G401 (cell line): ENCODE results near the gene IFT27. TPM values are rescaled to one million over a fixed set of nuclear protein-coding genes. Genes with fewer than 3 reads are reported as not detected.

Source experiments
- DNase-seq: peaks from one replicate; pipeline ENCODE4 v3.0.0-alpha.2; 2015; ENCODE audit warnings: low spot score
- in situ Hi-C: cut with HindIII; loops from 2 replicates; pipeline ENCODE4 v1.10.0; 2016; ENCODE audit warnings: low sequenced_read_pairs, mixed read lengths
- total RNA-seq: library from RNA; depleted of rRNA; stranded (reverse); fragments of >200 nt; shearing (Covaris generic); gene quantifications from 2 replicates; pipeline ENCODE4 v1.2.3, GENCODE V29; 2014

IFT27 gene
- total RNA-seq, 1 experiment from 2014 or later, result 30.3 TPM

GRCh38 chr22:36797911-36798673 lies 22.2 kb upstream of the IFT27 start:
- in situ Hi-C loops, result no loop called here
- DNase-seq, result no peak

- in situ Hi-C loops, result no loop called here
- DNase-seq, result no peak
Observed at GRCh38 chr22:36797374-36797773, 21.5 kb upstream of the IFT27 start.

- in situ Hi-C loops, result no loop called here
- no peak for DNase-seq
Observed at GRCh38 chr22:36796552-36797175, 20.7 kb upstream of the IFT27 start.

DNA sequence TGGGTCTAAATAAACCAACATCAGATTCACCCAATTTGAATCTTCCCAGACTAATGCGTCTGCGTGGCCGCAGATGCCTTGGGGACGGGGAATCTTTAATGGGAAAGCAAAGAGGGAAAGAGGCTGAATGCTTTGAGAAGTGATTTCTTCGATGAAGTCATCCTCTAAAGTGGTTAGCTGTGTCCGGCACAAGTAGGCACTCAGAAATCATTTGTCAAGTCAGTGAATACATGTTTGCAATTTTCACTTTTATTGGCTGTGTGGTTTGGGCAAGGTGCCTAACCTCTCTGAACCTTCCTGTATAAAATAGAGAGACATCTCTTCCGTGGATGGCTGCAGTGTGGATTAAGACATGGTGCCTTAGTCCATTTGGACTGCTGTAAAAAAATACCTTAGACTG lies 19.7 kb upstream of the IFT27 start:
- in situ Hi-C loops, result no loop called here
- DNase-seq, result no peak

GRCh38 chr22:36790648-36791047 lies 14.7 kb upstream of the IFT27 start:
- in situ Hi-C loops, result no loop called here
- no peak for DNase-seq

- no peak for DNase-seq
- in situ Hi-C loops, result no loop called here
Observed at GRCh38 chr22:36787204-36787988, 11.5 kb upstream of the IFT27 start.

GRCh38 chr22:36783743-36784142 lies 7.8 kb upstream of the IFT27 start:
- in situ Hi-C loops, result no loop called here
- DNase-seq, result no peak

DNA sequence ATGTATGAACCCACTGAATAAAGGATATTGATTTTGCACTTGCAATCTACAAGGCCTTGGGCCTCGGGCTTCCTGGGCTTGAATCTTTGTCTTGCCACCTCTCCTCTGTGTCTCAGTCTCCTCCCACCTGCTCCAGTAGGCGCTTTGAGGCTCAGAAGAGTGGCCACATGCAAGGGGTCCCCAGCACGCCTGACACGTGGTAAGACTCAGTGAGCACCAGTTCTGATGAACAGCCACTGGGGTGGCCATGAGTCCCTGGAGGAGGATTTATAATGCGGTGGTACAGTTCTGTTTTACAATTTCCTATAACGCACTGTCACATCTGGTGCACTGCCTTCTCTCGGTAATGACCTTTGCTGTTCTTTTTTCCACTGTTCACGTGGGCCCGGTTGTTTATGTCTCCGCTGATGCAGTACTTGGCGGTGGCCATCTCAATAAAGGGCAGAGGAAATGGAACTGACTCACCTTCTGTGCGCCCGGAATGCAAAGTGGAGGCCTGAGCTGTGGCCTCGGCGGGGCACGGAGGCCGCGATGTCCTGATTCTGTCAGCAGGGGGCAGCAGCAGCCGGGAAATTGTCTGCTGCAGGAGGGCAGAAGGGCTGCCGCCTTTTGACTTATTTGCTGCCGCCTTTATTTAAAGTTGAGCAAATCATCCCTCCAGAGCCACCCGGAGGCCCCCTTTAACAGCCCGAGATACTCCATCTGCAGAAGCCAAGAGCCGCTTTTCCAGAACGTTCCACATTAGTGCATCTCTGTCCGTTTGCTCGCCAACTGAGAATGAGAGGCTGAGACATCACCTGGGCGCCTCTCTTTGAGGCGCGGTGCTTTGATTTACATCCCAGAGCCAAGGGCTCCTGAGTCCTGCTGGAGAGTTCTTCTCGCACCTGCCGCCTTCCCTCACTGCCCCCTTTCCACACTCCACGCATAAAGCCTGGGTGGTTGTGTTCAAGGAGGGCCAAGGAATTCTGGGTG lies 6.0 kb upstream of the IFT27 start:
- in situ Hi-C loops, result no loop called here
- DNase-seq, result peak; percentile 71

- in situ Hi-C loops, result loop anchor here (5.0 kb wide), 1 partner anchor 59 kb away; no protein-coding TSS in a partner anchor
- no peak for DNase-seq
Observed at GRCh38 chr22:36778020-36778419, 2.1 kb upstream of the IFT27 start.

DNA sequence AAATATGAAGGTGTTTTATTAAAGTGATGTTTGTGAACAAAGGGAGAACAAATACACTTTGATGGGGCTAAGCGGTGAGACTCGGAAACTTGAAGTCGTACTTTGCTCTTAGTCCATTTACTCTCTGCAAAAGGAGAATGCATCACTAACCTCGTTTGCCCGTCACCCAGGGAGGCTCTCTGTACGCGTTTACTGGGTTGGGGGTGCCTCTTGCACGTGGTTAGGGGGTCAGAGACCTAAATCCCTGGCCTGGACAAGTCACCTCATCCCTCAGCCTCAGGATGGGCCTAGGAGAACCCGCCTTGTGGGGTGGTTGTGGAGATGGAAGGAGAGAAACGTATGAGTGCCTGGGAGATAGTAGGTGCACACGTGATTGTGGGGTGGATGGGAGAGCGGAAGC lies 803 bp upstream of the IFT27 start:
- in situ Hi-C loops, result loop anchor here (5.0 kb wide), 1 partner anchor 61 kb away; no protein-coding TSS in a partner anchor
- no peak for DNase-seq

- peak; percentile 69 for DNase-seq
- in situ Hi-C loops, result loop anchor here (5.0 kb wide), 1 partner anchor 62 kb away; no protein-coding TSS in a partner anchor
Observed at GRCh38 chr22:36775586-36775963, 344 bp downstream of the IFT27 start.

DNA sequence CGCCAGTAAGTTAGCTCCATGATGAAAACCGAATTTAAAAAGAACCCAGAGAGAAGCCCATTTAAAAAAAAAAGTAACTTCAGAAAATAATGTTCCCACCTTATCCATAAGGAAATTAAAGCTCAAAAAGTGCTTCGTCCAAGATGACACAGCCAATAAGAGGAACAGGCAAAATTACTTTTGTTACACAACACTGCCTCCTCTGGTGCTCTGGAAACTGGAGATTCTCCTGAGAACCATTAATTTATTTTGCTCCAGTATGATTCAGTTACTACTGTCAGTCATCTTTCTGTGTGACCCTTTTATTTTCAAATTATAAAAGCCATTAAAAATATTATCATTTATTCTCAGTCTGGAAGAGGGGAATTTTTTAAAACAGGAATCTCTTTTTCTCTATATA lies 2.0 kb downstream of the IFT27 start:
- in situ Hi-C loops, result no loop called here

GRCh38 chr22:36772451-36772850 lies 3.5 kb downstream of the IFT27 start:
- in situ Hi-C loops, result no loop called here
- no peak for DNase-seq

More for the DNA sequence above, 2.0 kb downstream of the IFT27 start:
- peak; percentile 65 for DNase-seq

- DNase-seq, result no peak
- in situ Hi-C loops, result no loop called here
Observed at GRCh38 chr22:36771356-36772063, 4.4 kb downstream of the IFT27 start.

DNA sequence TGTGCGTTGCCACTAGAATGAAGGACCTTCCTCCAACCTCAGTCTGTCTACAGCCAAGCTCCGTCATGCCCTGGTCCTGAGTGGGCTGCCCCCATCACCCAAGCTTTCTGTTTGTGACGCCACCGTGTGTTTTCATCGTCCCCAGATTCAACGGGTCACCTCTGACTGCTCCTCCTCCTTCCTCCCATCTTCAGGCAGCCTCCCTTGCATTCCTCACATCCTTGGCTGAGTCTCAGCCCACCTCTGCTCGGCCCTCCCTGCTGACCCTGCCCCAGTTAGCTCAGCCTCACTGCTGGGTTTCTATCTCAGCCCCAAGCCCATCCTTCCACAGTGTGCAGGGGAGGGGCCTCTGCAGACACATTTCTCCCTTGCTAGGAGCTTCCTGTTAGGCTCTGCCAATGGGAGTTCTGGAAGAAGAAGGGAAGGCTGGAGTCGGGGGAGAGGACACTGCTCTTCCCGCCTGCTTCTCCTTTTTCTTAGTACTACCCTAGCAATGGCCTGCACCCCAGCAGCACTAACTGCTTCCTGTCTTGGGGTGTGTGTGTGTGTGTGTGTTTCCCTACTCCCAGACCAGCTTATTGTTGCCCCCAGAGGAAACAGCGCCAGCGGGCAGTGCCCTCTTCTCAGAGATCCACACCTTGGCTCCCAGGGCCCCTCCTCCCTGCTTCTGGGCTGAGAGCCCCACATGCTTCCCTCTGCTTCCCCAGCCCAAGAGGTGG lies 5.2 kb downstream of the IFT27 start:
- in situ Hi-C loops, result no loop called here
- no peak for DNase-seq

GRCh38 chr22:36769541-36770512 lies 6.1 kb downstream of the IFT27 start:
- in situ Hi-C loops, result no loop called here
- DNase-seq, result no peak

DNA sequence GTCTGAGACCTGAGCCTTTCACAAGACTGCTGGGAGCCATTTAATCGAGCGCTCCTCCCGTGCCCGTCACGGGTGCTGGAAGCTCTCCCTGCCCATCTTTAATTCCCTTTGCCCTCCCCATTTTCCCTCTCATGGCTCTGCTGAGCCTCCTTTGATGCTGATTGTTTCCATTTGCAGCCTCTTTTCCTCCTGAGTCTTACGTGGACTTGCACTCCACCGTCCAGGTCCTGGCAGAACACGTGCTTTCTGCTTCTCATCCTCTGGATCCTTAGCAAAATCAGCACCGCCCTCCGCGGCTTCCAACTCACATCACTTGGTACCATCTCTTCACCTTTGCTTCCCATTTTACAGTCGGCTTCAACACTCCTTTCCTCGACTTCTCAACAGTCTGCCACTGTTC lies 7.3 kb downstream of the IFT27 start:
- in situ Hi-C loops, result no loop called here
- DNase-seq, result no peak
